Measurements from ENCODE around the gene SH3RF3. TPM values are rescaled to one million over a fixed set of nuclear protein-coding genes. Genes with fewer than 3 reads are reported as not detected.

Gene SH3RF3
- polyA plus RNA-seq (2012; ENCODE audit: insufficient read length, low read depth), result 5.6 TPM

GRCh38 chr2:109128616-109129355 is at the start of gene SH3RF3:
Gene SH3RF3 (plus strand): TSS chr2:109129205.
- TF ChIP-seq FOXP2 (optimal IDR thresholded peaks at IDR 0.05; ENCODE audit: borderline replicate concordance, extremely low read depth, extremely low read length, insufficient read depth), result no peak
- no peak for TF ChIP-seq TAF1 (IDR thresholded peaks at IDR 0.05; ENCODE audit: borderline replicate concordance, insufficient read depth, low read length)
- TF ChIP-seq POLR2AphosphoS5 (IDR thresholded peaks at IDR 0.05; ENCODE audit: low read depth, low read length), result no peak
- no peak for TF ChIP-seq REST (IDR thresholded peaks at IDR 0.05; ENCODE audit: insufficient read depth in 1 of 2, low read depth in 2 of 2, low read length in 2 of 2)
- TF ChIP-seq SIN3A (IDR thresholded peaks at IDR 0.05; ENCODE audit: borderline replicate concordance, insufficient read depth, low read length), result no peak

GRCh38 chr2:109079590-109079989 is 49.4 kb upstream of the SH3RF3 start:
- TF ChIP-seq POLR2AphosphoS5 (IDR thresholded peaks at IDR 0.05; ENCODE audit: low read depth, low read length), result no peak
- TF ChIP-seq TAF1 (IDR thresholded peaks at IDR 0.05; ENCODE audit: borderline replicate concordance, insufficient read depth, low read length), result no peak
- TF ChIP-seq REST (IDR thresholded peaks at IDR 0.05; ENCODE audit: insufficient read depth in 1 of 2, low read depth in 2 of 2, low read length in 2 of 2), result no peak
- no peak for TF ChIP-seq SIN3A (IDR thresholded peaks at IDR 0.05; ENCODE audit: borderline replicate concordance, insufficient read depth, low read length)
- TF ChIP-seq FOXP2 (optimal IDR thresholded peaks at IDR 0.05; ENCODE audit: borderline replicate concordance, extremely low read depth, extremely low read length, insufficient read depth), result no peak

- TF ChIP-seq SIN3A (IDR thresholded peaks at IDR 0.05; ENCODE audit: borderline replicate concordance, insufficient read depth, low read length), result no peak
- TF ChIP-seq TAF1 (IDR thresholded peaks at IDR 0.05; ENCODE audit: borderline replicate concordance, insufficient read depth, low read length), result no peak
- TF ChIP-seq REST (IDR thresholded peaks at IDR 0.05; ENCODE audit: insufficient read depth in 1 of 2, low read depth in 2 of 2, low read length in 2 of 2), result no peak
- TF ChIP-seq FOXP2 (optimal IDR thresholded peaks at IDR 0.05; ENCODE audit: borderline replicate concordance, extremely low read depth, extremely low read length, insufficient read depth), result no peak
- TF ChIP-seq POLR2AphosphoS5 (IDR thresholded peaks at IDR 0.05; ENCODE audit: low read depth, low read length), result no peak
Observed at GRCh38 chr2:109080109-109080508, 48.9 kb upstream of the SH3RF3 start.

- no peak for TF ChIP-seq SIN3A (IDR thresholded peaks at IDR 0.05; ENCODE audit: borderline replicate concordance, insufficient read depth, low read length)
- TF ChIP-seq REST (IDR thresholded peaks at IDR 0.05; ENCODE audit: insufficient read depth in 1 of 2, low read depth in 2 of 2, low read length in 2 of 2), result no peak
- TF ChIP-seq FOXP2 (optimal IDR thresholded peaks at IDR 0.05; ENCODE audit: borderline replicate concordance, extremely low read depth, extremely low read length, insufficient read depth), result no peak
- TF ChIP-seq POLR2AphosphoS5 (IDR thresholded peaks at IDR 0.05; ENCODE audit: low read depth, low read length), result no peak
- TF ChIP-seq TAF1 (IDR thresholded peaks at IDR 0.05; ENCODE audit: borderline replicate concordance, insufficient read depth, low read length), result no peak
Observed at GRCh38 chr2:109080757-109081156, 48.2 kb upstream of the SH3RF3 start.
